ENCODE data around the gene MPZ. TPM values are rescaled to one million over a fixed set of nuclear protein-coding genes. Genes with fewer than 3 reads are reported as not detected.

The MPZ gene
- total RNA-seq, 3 donors from 2014 or later: 2.1 to 12.2 (median 3.2) TPM

- no peak overlapping the region for H3K4me3 ChIP-seq
- H3K4me1 ChIP-seq (ENCODE audit: low read depth): no peaks in the 10 kb centered on the region
- H3K9me3 ChIP-seq: no peaks in the 10 kb centered on the region
- no peaks in the 10 kb centered on the region for H3K36me3 ChIP-seq (ENCODE audit: low read depth)
- intact Hi-C loops (cut with DNase I, micrococcal nuclease): no loop called here
- DNase-seq (no peak), ATAC-seq (no peak)
- TF ChIP-seq CTCF (IDR thresholded peaks at IDR 0.05): no peak
Measured at GRCh38 chr1:161297415-161297814, 12.4 kb downstream of the MPZ start.

- no peak for TF ChIP-seq CTCF (IDR thresholded peaks at IDR 0.05)
- Histone ChIP-seq H3K4me3 (no peak overlapping the region), H3K9me3 (no peaks in the 10 kb centered on the region), H3K36me3 (ENCODE audit: low read depth) (no peaks in the 10 kb centered on the region), H3K4me1 (ENCODE audit: low read depth) (no peaks in the 10 kb centered on the region)
- ATAC-seq (no peak), DNase-seq (no peak)
- intact Hi-C loops (cut with DNase I, micrococcal nuclease): loop anchor here in 1 of 2 donors (5.0 kb wide), 1 partner anchor 63 kb away; the partner anchor contains the start of gene TOMM40L
Measured at GRCh38 chr1:161290779-161291178, 19.0 kb downstream of the MPZ start.

GRCh38 chr1:161287482-161288054 lies 22.2 kb downstream of the MPZ start:
- no peaks in the 10 kb centered on the region for H3K36me3 ChIP-seq (ENCODE audit: low read depth)
- ATAC-seq: peak; percentile 85
- intact Hi-C loops (cut with DNase I, micrococcal nuclease): no loop called here
- DNase-seq: peak in 1 of 3 donors; percentile 14
- H3K4me3 ChIP-seq: no peak overlapping the region
- no peaks in the 10 kb centered on the region for H3K9me3 ChIP-seq
- no peak for TF ChIP-seq CTCF (IDR thresholded peaks at IDR 0.05)
- H3K4me1 ChIP-seq (ENCODE audit: low read depth): no peaks in the 10 kb centered on the region

- DNase-seq (no peak), ATAC-seq (no peak)
- H3K4me3 ChIP-seq: no peak overlapping the region
- intact Hi-C loops (cut with DNase I, micrococcal nuclease): no loop called here
- no peak for TF ChIP-seq CTCF (IDR thresholded peaks at IDR 0.05)
- no peaks in the 10 kb centered on the region for H3K9me3 ChIP-seq
- no peaks in the 10 kb centered on the region for H3K36me3 ChIP-seq (ENCODE audit: low read depth)
- H3K4me1 ChIP-seq (ENCODE audit: low read depth): no peaks in the 10 kb centered on the region
Measured at GRCh38 chr1:161285521-161285920, 24.2 kb downstream of the MPZ start.

GRCh38 chr1:161285113-161285512 lies 24.7 kb downstream of the MPZ start:
- DNase-seq: no peak
- intact Hi-C loops (cut with DNase I, micrococcal nuclease): no loop called here
- ATAC-seq: no peak
- no peaks in the 10 kb centered on the region for H3K4me1 ChIP-seq (ENCODE audit: low read depth)
- no peak overlapping the region for H3K4me3 ChIP-seq
- no peak for TF ChIP-seq CTCF (IDR thresholded peaks at IDR 0.05)
- H3K9me3 ChIP-seq: no peaks in the 10 kb centered on the region
- H3K36me3 ChIP-seq (ENCODE audit: low read depth): no peaks in the 10 kb centered on the region

GRCh38 chr1:161282991-161283390 lies 26.8 kb downstream of the MPZ start:
- Histone ChIP-seq H3K9me3 (no peaks in the 10 kb centered on the region), H3K4me3 (no peak overlapping the region), H3K36me3 (ENCODE audit: low read depth) (no peaks in the 10 kb centered on the region), H3K4me1 (ENCODE audit: low read depth) (no peaks in the 10 kb centered on the region)
- ATAC-seq (no peak), DNase-seq (no peak)
- intact Hi-C loops (cut with DNase I, micrococcal nuclease): no loop called here
- no peak for TF ChIP-seq CTCF (IDR thresholded peaks at IDR 0.05)
